HuH-7 (cell line): ENCODE data around the gene LZTS2.
A peak's percentile ranks its signal among the peaks of the same experiment; 100 is the strongest.
"Not testable (repeated sequence)": the region's sequence is repeated elsewhere in the genome, so short reads cannot be mapped to it uniquely, and the experiment has no call there.

Experiments
- DNase-seq: peaks from one replicate; pipeline ENCODE4 v3.0.0; 2011; ENCODE audit warnings: low spot score

LZTS2 gene, protein sequence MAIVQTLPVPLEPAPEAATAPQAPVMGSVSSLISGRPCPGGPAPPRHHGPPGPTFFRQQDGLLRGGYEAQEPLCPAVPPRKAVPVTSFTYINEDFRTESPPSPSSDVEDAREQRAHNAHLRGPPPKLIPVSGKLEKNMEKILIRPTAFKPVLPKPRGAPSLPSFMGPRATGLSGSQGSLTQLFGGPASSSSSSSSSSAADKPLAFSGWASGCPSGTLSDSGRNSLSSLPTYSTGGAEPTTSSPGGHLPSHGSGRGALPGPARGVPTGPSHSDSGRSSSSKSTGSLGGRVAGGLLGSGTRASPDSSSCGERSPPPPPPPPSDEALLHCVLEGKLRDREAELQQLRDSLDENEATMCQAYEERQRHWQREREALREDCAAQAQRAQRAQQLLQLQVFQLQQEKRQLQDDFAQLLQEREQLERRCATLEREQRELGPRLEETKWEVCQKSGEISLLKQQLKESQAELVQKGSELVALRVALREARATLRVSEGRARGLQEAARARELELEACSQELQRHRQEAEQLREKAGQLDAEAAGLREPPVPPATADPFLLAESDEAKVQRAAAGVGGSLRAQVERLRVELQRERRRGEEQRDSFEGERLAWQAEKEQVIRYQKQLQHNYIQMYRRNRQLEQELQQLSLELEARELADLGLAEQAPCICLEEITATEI

DNA sequence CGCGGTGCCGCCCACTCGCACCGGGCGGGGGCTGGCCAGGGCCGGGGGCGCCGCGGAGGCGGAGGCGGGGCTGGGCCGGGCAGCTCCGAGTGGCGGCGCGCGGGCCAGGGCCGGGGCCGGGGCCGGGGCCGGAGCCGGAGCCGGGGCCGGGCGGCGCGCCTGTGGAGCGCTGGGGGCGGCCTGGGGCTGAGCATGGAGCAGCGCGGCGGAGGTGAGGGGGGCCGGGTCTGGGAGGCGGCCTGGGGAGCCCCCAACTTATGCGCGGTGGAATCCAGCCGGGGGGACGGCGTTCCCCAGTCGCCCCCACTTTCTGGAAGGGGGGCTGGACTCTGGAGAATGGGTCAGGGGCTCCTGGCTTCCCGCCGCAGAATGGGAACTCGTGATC is at the start of gene LZTS2:
LZTS2 (plus strand) TSS at position 67 of the 385 bp plus-strand sequence. CDS start 2,731 bp downstream, outside the sequence.
- DNase-seq: no peak

DNA sequence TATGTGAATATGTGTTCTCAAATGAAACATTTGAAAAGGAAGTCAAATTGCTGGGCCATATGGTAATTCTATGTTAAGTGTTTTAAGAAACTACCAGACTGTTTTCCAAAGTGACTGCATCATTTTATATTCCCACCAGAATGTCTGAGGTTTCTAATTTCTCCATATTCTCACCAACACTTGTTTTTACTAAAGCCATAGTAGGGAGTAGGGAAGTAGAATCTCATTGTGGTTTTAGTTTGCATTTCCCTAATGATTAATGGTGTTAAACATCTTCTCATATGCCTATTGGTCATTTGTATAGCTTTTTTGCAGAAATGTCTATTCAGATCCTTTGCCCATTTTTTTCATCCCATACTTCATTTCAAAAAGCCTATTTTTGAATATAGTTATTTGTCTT is 39.4 kb upstream of the LZTS2 start:
- DNase-seq: no peak

DNA sequence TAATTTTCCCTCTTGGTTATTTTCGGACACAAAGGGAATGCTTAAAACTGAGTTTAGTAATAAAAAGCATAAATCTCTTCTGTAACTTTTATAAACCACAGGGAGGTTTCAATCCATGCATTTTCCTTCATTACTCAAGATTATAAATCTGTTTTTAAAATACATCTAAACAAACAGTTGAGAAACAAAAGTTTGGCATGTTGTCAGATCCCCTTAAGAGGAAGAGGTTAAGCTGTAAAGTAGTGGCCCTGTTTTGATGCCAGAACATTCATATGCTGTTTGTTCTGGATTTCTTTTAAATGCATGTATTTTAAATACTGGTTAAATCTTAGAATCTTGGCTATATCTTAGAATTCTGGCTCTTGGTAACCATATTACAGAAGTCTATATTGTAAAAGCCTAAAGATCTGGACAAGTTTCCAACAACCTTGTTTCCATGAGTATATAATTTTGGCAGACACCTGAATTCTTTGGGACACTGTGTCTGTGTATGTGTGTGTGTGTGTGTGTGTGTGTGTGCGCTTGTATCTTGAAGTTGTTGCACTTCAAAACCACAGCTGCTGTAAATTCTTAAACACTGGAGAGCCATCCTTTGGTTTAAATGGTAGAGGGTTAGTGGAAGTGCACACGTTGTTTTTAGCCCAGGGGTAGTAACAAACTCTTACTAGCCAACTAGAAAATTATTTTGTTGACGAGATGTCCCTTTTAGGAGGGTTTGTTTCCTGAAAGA is 37.1 kb upstream of the LZTS2 start:
- no peak for DNase-seq

DNA sequence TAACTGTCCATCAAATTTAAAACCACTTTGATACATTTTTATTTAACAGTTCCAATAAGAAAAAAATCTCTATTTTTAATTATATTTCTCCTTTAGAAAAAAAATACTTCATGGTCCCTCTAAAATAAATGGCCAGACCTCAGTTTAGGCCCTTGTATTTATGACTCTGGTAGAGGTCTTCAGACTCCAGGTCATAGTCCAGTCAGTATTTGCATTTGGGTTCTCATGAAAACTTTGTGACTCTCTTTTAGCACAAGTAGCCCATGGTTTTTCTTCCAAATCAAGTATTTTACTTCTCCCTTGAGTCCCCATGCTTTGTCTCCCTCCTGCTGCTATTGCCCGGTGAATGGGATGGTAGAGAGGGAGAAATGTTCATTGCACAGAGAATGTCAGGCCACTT is 35.8 kb upstream of the LZTS2 start:
- no peak for DNase-seq

DNA sequence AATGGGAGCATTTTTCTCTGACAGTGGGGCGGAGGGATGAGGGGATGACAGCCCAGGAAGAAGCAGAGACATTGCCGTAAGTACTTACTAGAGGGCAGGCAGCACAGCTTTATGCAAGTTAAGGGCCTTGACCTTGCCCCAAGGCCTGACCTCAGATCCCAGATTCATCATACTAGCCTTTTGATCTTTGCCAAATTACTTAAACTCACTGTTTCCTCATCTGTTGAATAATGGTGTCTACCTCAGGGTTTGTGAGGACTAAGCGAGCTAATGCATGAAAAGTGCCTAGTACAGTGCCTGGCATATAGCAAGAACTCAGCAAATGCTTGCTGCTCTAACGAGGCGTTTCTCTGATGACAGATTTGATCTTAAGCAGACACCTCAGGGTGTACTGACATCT is 33.8 kb upstream of the LZTS2 start:
- no peak for DNase-seq

DNA sequence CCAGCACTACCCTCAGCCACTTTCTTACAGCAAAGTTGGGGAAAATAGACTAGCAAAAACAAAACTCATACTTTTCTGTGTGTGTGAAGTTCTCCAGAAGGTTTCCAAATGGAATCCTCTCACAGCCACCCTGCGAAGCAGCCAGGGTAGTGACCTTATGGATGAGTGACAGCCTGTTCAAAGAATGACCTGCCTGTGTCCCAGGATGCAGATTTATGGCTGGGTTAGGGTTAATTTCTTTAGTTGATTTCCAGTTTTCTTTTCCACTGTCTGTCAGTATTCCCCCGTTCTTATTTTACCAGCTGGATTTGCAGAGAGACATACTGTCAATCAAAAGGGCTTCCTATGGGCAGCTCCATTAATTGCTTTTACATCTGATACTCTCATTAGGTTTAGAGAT is 32.7 kb upstream of the LZTS2 start:
- DNase-seq: no peak

DNA sequence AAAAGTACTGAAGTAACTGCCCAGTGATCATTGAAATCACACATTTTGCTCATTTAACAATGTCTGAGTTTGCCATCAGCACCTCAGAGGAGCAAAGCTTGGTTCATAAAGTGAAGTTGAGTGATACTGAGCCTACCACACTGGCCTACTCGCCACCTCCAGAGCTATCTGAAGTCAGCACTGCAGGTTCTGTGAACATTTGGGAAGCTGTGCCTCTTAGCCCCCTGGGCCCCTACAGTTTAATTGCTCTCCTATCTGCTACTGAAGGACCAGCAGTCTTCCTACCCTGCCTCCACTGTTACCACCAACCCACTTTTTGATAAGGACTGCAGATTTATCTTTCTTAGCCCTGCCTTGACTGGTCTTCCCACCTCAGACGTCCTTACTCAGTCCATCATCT is 32.3 kb upstream of the LZTS2 start:
- DNase-seq: no peak

DNA sequence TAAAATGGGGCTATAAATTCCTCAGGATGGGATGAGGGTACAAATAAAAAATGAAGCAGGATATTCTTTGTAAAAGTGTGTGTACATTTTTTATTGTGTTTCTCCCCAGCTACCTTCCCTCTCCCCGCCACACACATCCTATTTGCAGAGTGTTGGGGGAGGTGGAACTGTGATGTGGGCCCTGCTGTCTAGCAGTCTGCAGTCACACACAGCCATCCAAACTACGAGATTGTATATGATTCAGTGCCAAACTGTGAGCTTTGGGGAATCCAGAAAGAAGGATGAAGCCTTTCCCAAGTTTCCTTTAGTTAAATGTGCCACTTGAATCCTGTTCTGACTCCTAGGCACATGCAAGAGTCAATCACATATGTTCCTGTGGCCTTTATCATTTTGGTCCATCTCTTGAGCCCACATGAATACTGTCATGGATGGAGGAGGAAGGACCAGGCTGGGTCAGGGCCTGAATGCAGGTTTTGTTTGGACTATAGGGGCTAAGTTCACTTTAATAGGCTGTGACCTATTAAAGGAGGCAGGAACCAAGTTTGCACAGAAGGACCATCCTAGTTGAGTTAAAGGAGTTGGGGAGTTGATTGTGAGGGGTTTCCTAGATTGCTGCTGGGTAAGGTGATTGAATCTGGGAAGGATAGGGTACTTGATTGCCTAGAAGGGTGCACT is 31.4 kb upstream of the LZTS2 start:
- no peak for DNase-seq

DNA sequence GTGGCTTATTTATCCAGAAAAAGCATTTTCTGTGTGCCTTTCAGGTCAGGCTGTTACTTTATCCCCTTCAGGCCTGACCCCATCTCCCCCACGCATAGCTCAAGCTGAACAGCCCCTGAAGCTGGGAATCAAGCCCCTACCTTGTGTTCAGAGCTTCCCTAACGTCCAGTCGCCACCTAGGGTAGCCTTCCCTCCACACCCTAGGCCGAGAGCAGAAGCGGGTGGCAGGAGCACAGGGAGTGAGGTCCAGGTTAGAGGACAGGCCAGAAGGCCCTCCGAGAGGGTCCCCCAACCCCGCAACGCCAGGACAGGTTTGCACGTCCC is 30.8 kb upstream of the LZTS2 start:
- peak; percentile 41 for DNase-seq

DNA sequence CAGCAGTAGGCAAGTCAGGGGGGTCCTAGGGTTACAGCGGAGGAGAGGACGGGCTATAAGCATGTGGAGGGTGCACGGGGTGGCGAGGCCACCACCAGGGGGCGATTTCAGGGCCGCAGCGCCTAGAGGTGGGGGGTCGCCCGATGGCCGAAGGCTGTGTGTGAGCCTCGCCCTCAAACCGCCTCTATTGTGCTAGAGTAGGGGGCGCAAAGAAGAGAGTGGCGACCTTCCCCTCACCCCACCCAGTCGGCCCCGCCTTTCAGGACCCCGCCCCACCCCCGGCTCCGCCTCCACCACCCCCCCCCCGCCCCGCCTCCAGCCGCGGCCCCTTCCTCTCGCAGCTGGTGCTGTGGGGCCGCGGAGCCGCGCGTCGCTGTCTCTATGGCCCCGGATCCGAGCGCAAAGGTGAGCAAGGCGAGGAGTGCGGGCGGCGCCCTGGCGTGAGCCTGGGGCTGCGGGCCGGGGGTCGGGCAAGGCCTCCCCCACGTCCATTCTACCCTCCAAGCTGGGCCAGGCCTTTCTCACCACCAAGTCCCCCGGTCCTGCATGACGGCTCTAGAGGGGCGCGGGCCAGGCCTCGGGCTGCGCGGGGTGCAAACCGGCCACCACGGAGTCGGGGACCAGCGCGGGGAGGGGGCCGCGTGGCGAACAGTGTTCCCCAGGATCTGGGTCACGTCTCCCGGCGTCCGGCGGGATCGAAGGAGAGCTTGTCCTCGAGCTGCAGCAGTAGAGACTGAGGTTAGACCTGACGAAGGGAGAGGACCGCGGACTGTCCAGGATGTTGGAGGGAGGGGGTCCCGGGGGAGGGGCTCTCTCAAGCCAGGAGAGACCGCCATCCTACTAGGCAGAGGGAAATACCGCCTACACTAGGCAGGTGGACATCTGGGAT is 30.2 kb upstream of the LZTS2 start, which contains the start of gene SEMA4G:
SEMA4G (plus strand) TSS at position 318 of the 889 bp plus-strand sequence. CDS start 3,409 bp downstream, outside the sequence.
- DNase-seq: peak; percentile 75

DNA sequence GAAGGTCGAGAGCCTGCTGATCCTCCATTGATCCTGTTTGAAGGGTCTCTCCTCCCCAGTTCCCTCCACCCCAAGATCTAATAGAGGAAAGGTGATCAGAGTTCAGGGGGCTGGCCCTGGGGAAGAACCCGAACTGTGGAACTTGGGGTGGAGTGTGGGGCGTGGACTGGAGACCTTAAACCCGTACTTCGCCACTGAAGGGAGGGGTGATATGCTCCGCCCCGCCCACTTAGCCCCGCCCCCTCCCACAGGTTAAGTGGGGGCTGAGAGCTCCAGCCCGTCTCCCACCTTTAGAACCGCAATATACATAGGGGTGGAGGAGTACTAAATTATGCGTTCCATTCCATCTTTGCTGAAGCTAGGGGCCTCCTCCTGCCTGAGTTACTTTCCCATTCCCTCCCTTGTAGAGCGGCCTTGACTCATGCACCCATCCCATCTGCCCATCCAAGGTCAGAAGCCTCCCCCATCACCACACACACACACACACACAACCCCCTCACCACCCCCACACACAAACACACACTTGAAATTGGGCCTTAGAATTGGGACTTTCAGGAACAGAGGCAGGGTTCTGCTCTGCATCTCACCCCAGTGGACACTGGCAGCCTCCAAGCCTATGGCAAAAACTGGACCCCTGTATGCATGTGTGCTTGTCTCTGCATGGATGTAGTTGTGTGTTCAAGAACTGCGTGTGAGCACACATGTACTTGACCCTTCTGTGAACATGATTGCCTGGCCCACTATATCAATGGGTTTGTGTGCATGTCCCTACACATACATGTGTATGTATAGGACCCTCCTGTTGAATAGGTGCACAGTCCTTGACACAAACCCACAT is 29.3 kb upstream of the LZTS2 start:
- DNase-seq: no peak

DNA sequence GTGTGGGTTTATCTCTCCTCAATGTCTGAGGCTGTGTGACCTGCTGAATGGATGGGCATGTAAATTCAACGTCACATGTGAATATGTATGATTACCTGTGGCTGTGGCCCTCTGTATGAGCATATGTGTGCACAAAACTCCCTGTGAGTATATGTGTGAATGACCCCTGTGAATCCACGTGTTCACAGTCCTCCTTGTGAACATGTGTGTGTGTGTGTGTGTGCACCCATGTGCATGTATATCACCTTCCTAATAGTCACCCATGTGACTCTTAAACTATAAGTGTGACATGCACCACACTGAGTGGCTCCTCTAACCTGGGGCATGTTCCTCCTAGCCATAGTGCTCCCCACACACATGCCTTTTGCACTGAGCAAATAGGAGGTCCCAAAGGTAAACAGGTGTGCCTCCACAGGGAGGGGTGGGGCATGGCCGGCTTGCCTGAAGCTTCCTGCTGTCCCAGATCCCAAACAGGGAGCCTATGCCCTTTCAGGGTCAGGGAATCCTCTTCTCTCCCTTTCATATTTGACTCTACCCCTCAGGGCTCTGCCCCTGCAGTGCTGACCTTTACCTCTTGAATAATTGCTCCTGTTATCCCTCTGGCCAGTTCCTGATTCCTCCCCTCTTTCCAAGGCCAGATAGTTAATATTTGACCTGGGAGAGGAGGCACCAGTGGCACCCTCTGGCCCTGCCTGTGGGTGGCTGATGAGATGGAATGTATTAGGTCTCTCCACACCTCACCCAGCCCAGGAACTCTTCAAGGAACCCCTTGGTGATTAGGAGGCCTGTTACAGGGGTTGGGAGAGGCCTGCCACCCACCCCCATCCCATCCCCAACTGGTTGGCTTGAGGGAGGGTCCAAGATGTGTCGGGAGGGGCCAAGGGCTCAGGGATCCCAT is 28.4 kb upstream of the LZTS2 start:
- peak; percentile 84 for DNase-seq

DNA sequence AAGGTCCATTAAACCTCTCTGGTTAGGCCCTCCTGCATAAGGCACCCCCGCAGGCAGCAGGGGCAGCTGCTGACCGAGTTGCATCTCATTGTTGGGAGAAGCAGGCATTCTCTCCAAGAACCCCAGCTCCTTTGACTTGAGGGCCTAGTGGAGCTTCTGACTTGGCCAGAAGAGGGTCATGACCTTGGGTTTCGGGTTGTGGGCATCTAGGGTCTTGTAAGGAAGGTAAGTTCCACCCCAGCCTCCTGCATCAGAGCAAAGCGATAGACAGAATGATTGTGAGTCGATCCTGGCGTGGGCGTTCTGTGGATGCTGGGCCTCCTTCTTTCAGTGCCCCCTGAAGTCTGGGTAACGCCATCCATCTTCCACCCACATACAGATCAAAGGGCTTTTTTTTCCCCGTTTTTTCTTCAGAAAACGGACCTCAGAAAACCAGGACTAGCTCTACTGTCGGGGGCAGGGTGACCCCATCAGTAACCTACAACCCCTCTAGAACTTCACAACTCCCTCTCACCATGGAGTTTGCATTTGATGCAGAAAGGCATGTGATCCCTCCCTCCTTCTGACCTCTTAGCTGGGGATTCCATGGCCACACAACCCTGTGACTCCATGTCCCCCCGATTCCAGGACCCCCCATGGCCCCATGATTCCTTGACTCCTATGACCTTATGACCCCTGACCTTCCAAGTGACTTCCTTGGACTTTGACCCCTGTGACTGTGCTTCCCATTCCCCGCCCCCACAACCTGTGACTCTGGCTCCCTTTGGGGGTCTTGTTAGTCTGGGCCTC is 27.3 kb upstream of the LZTS2 start:
- DNase-seq: no peak

DNA sequence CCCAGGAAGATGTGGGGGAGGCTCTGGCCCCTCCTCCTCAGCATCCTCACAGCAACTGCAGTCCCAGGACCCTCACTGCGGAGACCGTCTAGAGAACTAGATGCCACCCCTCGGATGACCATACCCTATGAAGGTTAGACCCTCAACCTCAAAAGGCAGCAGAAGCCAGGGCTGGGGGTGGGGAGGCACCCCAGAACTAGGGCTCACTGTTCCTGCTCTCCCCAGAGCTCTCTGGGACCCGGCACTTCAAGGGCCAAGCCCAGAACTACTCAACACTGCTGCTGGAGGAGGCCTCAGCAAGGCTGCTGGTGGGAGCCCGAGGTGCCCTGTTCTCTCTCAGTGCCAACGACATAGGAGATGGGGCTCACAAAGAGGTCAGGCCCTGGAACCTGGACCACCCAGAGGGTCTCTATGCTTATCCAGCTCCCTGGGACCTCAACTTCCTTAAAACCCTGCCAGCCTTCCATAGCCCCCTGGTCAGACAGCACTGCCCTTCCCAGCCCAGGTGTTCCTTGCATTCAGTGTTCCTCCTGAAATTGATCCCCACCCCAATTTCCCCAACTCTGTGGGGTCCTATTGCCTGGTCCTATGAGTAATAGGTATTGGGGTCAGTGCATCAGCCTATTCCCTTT is 26.6 kb upstream of the LZTS2 start:
- no peak for DNase-seq

DNA sequence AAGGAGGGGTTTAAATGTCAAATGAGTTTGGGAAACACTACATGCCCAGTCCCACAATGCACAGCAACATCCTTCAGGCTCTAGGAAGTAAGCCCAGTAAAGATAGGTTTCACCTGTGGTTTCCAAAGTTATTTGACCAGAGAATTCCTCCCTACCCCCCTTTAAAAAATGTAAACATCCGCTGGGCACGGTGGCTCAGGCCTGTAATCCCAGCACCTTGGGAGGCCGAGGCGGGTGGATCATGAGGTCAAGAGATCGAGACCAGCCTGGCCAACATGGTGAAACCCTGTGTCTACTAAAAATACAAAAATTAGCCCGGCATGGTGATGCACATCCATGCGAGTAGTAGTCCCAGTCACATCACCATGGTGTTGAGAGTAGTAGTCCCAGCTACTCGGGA is 24.2 kb upstream of the LZTS2 start:
- not testable (repeated sequence) for DNase-seq

DNA sequence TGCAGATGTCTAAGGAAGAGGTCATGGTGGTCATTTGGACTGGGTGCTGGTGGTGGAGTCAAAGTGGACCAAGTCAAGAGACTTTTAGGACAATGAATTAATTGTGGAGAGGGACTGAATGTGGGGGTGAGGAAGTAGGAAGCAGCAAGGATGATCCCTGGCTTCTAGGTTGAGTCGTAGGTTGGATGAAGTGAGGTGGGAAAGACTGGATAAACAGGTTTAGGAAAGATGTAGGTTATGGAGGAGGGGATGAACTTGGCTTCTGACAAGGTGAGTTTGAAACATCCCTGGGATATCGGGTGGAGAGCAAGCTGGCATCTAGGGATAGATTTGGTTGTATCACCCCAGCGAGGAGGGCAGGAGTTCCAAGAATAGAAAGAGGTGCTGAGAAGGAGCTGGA is 22.7 kb upstream of the LZTS2 start:
- DNase-seq: no peak

DNA sequence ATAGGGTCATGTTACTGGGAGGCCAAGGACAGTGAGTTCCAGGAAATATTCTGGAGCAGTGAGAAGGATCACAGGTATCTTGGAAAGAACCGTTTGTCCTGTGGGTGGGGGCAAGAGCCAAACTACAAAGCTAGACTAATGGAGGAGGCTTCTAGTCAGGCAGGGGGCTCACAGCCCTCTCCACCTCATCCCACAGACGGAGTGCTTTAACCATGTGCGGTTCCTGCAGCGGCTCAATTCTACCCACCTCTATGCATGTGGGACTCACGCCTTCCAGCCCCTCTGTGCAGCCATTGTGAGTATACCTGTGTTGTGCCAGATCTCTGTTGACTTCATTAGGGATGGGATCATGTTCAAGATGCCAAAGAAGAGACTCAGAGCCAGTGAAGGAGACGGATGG is 22.2 kb upstream of the LZTS2 start:
- no peak for DNase-seq
